ENCODE measurements around the gene IFI35. TPM values are rescaled to one million over a fixed set of nuclear protein-coding genes. Genes with fewer than 3 reads are reported as not detected.
A peak's percentile ranks its signal among the peaks of the same experiment; 100 is the strongest.

The IFI35 gene
- total and polyA plus RNA-seq, 11 donors, result 8.4 to 66.7 (median 11.9) TPM

DNA sequence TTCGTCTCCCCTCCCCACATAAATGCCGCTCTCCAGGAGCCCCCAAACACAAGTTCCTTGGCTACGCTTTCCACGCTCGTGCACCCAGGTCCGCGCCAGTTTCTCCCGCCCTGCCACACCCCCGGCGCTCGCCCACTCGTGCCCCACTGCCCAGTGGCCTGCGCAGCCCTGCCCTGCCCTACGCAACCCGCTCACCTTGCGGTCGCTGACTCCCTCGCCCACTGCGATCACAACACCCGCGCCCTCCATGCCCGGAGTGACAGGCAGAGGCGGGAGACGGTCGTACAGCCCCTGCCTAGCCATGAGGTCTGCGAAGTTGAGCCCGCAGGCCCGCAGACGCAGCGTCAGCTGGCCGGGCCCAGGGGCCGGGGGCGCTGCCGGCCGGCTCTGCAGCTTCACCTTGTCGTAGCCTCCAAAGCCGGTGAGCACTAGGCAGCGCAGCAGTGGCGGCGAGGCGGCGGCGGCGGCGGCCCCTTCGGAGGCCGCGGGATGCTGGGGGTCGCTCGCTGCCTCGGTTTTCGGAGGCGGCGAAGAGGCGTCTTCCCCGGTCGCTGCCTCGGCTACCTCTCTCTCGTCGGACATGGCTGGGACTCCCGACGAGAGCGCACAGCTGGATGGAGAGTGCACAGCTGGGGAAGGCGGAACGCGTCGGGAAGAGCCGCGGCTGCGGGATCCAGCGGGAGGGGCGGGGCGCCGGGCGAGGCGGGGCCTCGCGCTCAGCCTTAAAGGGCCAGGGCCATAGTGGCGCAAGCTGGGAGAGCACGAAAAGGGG is 15.3 kb downstream of the IFI35 start, which contains the start of gene VAT1:
Gene VAT1, minus strand, starts transcription at position 645 of the 772 bp plus-strand sequence. Its CDS starts 63 bp downstream, at position 582.
- Histone ChIP-seq H3K9me3 (no peaks in the 10 kb centered on the region), H3K36me3 (peaks cover 0 to 19% (median 12%) of the 10 kb centered on the region in 9 donors), H3K27ac (peak within 1 kb of the TSS; percentile 79 to 95 (median 90)), H3K4me1 (peaks cover 0 to 53% (median 37%) of the 10 kb centered on the region in 12 donors), H3K4me3 (peak within 1 kb of the TSS; percentile 71 to 100 (median 94)), H3K27me3 (no peaks in the 10 kb centered on the region)
- WGBS, 4 donors, result 0 to 2% (median 1%) methylated on average over 26 to 80 of the region's 80 CpGs
- intact Hi-C loops (cut with DNase I), result loop anchor here in 7 of 10 donors (5.0 to 10.0 kb wide), 10 partner anchors 103 to 313 kb away; partner anchors contain the start of genes BRCA1 (in 5 of the 7), NBR1 (in 2 of the 7) and TMEM106A (in 2 of the 7)
- TF ChIP-seq, protein P1, sequence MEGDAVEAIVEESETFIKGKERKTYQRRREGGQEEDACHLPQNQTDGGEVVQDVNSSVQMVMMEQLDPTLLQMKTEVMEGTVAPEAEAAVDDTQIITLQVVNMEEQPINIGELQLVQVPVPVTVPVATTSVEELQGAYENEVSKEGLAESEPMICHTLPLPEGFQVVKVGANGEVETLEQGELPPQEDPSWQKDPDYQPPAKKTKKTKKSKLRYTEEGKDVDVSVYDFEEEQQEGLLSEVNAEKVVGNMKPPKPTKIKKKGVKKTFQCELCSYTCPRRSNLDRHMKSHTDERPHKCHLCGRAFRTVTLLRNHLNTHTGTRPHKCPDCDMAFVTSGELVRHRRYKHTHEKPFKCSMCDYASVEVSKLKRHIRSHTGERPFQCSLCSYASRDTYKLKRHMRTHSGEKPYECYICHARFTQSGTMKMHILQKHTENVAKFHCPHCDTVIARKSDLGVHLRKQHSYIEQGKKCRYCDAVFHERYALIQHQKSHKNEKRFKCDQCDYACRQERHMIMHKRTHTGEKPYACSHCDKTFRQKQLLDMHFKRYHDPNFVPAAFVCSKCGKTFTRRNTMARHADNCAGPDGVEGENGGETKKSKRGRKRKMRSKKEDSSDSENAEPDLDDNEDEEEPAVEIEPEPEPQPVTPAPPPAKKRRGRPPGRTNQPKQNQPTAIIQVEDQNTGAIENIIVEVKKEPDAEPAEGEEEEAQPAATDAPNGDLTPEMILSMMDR (IDR thresholded peaks at IDR 0.05), result no peak
- peak in 1 of 2 donors; percentile 68 for TF ChIP-seq POLR2A (IDR thresholded peaks at IDR 0.05)
- peak; percentile 35 to 85 (median 72) for ATAC-seq
- peak; percentile 85 to 91 (median 88) for DNase-seq

DNA sequence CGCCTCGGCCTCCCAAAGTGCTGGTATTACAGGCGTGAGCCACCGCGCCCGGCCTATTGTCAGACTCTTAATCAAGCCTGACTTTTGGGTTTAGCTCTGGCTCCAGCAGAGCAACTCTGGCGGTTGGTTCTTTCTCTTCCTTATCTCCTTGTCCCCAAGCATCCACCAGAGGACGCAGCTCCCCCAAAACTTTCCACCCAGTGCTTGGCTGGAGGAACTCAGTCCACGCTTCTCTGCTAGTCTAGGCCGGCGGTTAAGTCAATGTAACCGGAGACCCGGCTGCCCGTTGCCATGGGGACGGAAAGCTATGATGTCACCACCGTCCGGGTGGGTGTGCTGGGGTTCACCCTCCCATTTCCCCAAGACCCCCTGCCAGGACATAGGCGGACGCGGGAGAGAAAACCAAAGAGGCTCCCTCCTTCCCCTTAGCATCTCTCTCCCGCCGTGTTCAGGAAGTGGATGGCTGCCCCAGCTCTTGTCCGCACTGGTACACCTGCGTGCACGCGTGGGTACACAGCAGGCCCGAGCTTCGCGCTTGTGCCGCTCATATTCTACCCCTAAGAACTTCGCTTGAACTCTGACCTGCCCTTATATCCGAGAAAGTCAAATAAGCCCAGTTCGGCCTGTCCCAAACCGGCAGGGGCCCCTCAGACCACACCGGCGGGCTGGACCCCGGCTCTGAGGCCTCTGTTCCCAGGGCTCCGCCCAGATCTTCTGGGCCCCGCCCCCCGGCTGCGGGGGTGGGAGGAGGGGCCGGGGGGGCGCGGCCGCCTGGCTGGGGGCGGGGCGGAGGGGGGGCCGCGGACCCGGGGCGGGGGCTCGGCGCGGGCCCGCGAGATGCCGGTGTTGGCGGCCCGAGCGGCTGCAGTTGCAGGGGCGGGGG is 18.1 kb downstream of the IFI35 start, which contains the start of gene RND2:
Gene RND2, plus strand, starts transcription at position 825 of the 883 bp plus-strand sequence. CDS start 117 bp downstream, outside the sequence.
- H3K36me3 ChIP-seq, result no peaks in the 10 kb centered on the region
- intact Hi-C loops (cut with DNase I), result loop anchor here in 9 of 10 donors (2.0 to 10.0 kb wide), 13 partner anchors 53 to 313 kb away; partner anchors contain the start of genes BRCA1 (in 5 of the 9), NBR1 (in 5 of the 9) and TMEM106A (in 2 of the 9)
- H3K4me3 ChIP-seq, result peak within 1 kb of the TSS in 11 of 12 donors; percentile 36 to 80 (median 62)
- WGBS, 4 donors, result 1% methylated on average over 29 to 61 of the region's 61 CpGs
- H3K4me1 ChIP-seq, result peaks cover 0 to 36% (median 22%) of the 10 kb centered on the region in 12 donors
- DNase-seq (peak; percentile 86 to 90 (median 88)), ATAC-seq (peak; percentile 63 to 79 (median 72))
- peak in 1 of 2 donors; percentile 36 for TF ChIP-seq POLR2A (IDR thresholded peaks at IDR 0.05)
- TF ChIP-seq, protein P1 (IDR thresholded peaks at IDR 0.05), result peak; percentile 44 to 85 (median 70)
- no peaks in the 10 kb centered on the region for H3K9me3 ChIP-seq
- H3K27me3 ChIP-seq, result no peaks in the 10 kb centered on the region
- peak within 1 kb of the TSS in 10 of 12 donors; percentile 13 to 83 (median 60) for H3K27ac ChIP-seq

DNA sequence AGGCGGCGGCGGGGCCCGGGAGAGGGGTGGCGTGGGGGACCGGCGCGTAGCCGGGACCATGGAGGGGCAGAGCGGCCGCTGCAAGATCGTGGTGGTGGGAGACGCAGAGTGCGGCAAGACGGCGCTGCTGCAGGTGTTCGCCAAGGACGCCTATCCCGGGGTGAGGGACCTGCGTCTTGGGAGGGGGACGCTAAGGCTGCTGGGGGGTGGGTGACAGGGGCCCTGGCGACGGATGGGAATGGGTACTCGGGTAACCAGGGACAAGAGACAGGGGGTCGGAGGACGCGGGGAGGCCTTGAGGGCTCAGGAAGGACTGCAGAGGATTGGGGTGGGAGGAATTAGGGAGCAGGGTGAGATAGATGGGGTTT is 18.7 kb downstream of the IFI35 start:
- H3K4me1 ChIP-seq, result peaks cover 0 to 30% (median 16%) of the 10 kb centered on the region in 12 donors
- WGBS, 4 donors, result 7 to 17% (median 13%) methylated on average over 13 to 27 of the region's 27 CpGs
- TF ChIP-seq, protein P1 (IDR thresholded peaks at IDR 0.05), result no peak
- TF ChIP-seq POLR2A (IDR thresholded peaks at IDR 0.05), result no peak
- H3K9me3 ChIP-seq, result no peaks in the 10 kb centered on the region
- peak overlapping the region in 11 of 12 donors; percentile 36 to 80 (median 62) for H3K4me3 ChIP-seq
- intact Hi-C loops (cut with DNase I), result loop anchor here in 9 of 10 donors (2.0 to 10.0 kb wide), 10 partner anchors 52 to 312 kb away; partner anchors contain the start of genes NBR1 (in 4 of the 9), BRCA1 (in 2 of the 9) and TMEM106A (in 2 of the 9)
- peak overlapping the region in 2 of 12 donors; percentile 28 to 83 for H3K27ac ChIP-seq
- no peaks in the 10 kb centered on the region for H3K36me3 ChIP-seq
- DNase-seq, result peak in 1 of 5 donors; percentile 29
- no peaks in the 10 kb centered on the region for H3K27me3 ChIP-seq
- ATAC-seq, result no peak
